ENCODE results near the gene FLNB. TPM values are rescaled to one million over a fixed set of nuclear protein-coding genes. Genes with fewer than 3 reads are reported as not detected.

FLNB gene
- total and polyA plus RNA-seq, 2 of the 13 experiments (the other 11 are each of a cell fraction or from before 2014, with no cell fraction given): 106 to 130 TPM

- in situ Hi-C loops (cut with HindIII; ENCODE audit: extremely low pct_ligation_motif_present, low pct_unique_long_range_greater_than_20kb): no loop called here
- H3K79me2 ChIP-seq (ENCODE audit: insufficient read depth, low read length): peaks cover 94% of the 10 kb centered on the region
- H3K9ac ChIP-seq (ENCODE audit: insufficient read depth, low read depth, low read length): no peak overlapping the region
- H4K20me1 ChIP-seq (ENCODE audit: insufficient read depth, low read length): peaks cover 91% of the 10 kb centered on the region
- POLR2A ChIA-PET: interaction anchor here (1.8 to 1.9 kb wide), 2 partner anchors 11 to 73 kb away, joined by 5 to 9 read pairs; no protein-coding TSS in a partner anchor
- BruUV-seq (replicated peaks): no TSS peak
- peaks cover 0 to 8% of the 10 kb centered on the region in 2 experiments; a peak in 3 of 5 replicates for H3K36me3 ChIP-seq (replicated peaks in 1 of 2; ENCODE audit: control insufficient read depth in 1 of 2, insufficient read depth in 2 of 2, low read length in 2 of 2)
- no peak overlapping the region for H3K4me3 ChIP-seq (replicated peaks in 1 of 3; ENCODE audit: insufficient read depth in 1 of 3, low read depth in 2 of 3, low read length in 3 of 3)
- intact Hi-C loops (cut with micrococcal nuclease; ENCODE audit: unreplicated experiment): no loop called here
- H3K27ac ChIP-seq (ENCODE audit: extremely low read length, insufficient read depth, low read length): no peak overlapping the region
- H3K9me3 ChIP-seq (ENCODE audit: low read length): no peaks in the 10 kb centered on the region
- CTCF ChIA-PET (ENCODE audit: low intra/inter-chr PET ratio, low total read pairs): no interaction called here
- H3K4me2 ChIP-seq (ENCODE audit: low read depth, low read length): no peak overlapping the region
- TF ChIP-seq HIVEP1 (CRISPR knock-in tag; IDR thresholded peaks at IDR 0.05): no peak
- no peak for TF ChIP-seq MTF1 (CRISPR knock-in tag; IDR thresholded peaks at IDR 0.05)
- TF ChIP-seq ATF7 (IDR thresholded peaks at IDR 0.05): peak; percentile 78
- TF ChIP-seq ATF7 (CRISPR knock-in tag; IDR thresholded peaks at IDR 0.05): no peak
- H3K27me3 ChIP-seq (ENCODE audit: control insufficient read depth in 1 of 2, insufficient read depth in 2 of 2, low read length in 2 of 2): no peaks in the 10 kb centered on the region
- H2AFZ ChIP-seq (ENCODE audit: low read length): no peak overlapping the region
- peaks cover 87% of the 10 kb centered on the region for H3K4me1 ChIP-seq (ENCODE audit: insufficient read depth, low read length)
- 97% methylated on average over 5 of the region's 5 CpGs for WGBS (ENCODE audit: low lambda C conversion rate)
- ATAC-seq (no peak), DNase-seq (ENCODE audit: low spot score) (no peak), FAIRE-seq (no peak)
Observed at GRCh38 chr3:58029842-58030584, 21.8 kb downstream of the FLNB start.

DNA sequence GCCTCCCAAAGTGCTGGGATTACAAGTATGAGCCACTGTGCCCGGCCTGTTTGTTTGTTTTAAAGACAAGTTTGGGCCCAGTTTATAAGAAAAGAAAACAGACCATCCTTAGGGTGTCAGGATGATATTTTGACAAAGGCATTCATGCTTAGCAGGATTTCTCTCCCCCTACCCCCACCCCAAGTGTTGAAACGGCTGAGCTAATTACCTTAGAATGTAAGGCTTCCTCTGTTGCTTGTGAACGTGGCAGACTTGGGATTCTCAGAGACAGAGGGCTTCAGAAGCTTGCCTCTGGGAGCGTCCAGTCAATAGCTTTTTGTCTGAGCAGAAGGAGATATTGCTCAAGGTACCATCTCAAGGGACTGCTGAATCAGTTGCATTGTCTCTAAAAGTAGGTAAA is 24.0 kb downstream of the FLNB start:
- Histone ChIP-seq H3K4me2 (ENCODE audit: low read depth, low read length) (no peak overlapping the region), H3K27me3 (ENCODE audit: control insufficient read depth in 1 of 2, insufficient read depth in 2 of 2, low read length in 2 of 2) (no peaks in the 10 kb centered on the region), H3K9ac (ENCODE audit: insufficient read depth, low read depth, low read length) (no peak overlapping the region), H3K4me3 (replicated peaks in 1 of 3; ENCODE audit: insufficient read depth in 1 of 3, low read depth in 2 of 3, low read length in 3 of 3) (no peak overlapping the region), H3K4me1 (ENCODE audit: insufficient read depth, low read length) (peaks cover 85% of the 10 kb centered on the region), H2AFZ (ENCODE audit: low read length) (no peak overlapping the region), H3K79me2 (ENCODE audit: insufficient read depth, low read length) (peaks cover 94% of the 10 kb centered on the region), H3K36me3 (replicated peaks in 1 of 2; ENCODE audit: control insufficient read depth in 1 of 2, insufficient read depth in 2 of 2, low read length in 2 of 2) (peaks cover 0 to 21% of the 10 kb centered on the region in 2 experiments; a peak in 4 of 5 replicates), H4K20me1 (ENCODE audit: insufficient read depth, low read length) (peaks cover 92% of the 10 kb centered on the region), H3K27ac (ENCODE audit: extremely low read length, insufficient read depth, low read length) (peak overlapping the region; percentile 16), H3K9me3 (ENCODE audit: low read length) (no peaks in the 10 kb centered on the region)
- in situ Hi-C loops (cut with HindIII; ENCODE audit: extremely low pct_ligation_motif_present, low pct_unique_long_range_greater_than_20kb): no loop called here
- BruUV-seq (replicated peaks): no TSS peak
- CTCF ChIA-PET (ENCODE audit: low intra/inter-chr PET ratio, low total read pairs): no interaction called here
- POLR2A ChIA-PET: interaction anchor here (1.0 kb wide), 1 partner anchor 19 kb away, joined by 3 read pairs; no protein-coding TSS in a partner anchor
- 89% methylated on average over 4 of the region's 4 CpGs for WGBS (ENCODE audit: low lambda C conversion rate)
- ATAC-seq (no peak), DNase-seq (ENCODE audit: low spot score) (no peak), FAIRE-seq (no peak)
- intact Hi-C loops (cut with micrococcal nuclease; ENCODE audit: unreplicated experiment): no loop called here
- no peak for TF ChIP-seq ZNF224 (CRISPR knock-in tag; IDR thresholded peaks at IDR 0.05)
- TF ChIP-seq BCL6 (CRISPR knock-in tag; IDR thresholded peaks at IDR 0.05): peak; percentile 38; the same call in 1 of the 2 replicates
- TF ChIP-seq, protein P1, sequence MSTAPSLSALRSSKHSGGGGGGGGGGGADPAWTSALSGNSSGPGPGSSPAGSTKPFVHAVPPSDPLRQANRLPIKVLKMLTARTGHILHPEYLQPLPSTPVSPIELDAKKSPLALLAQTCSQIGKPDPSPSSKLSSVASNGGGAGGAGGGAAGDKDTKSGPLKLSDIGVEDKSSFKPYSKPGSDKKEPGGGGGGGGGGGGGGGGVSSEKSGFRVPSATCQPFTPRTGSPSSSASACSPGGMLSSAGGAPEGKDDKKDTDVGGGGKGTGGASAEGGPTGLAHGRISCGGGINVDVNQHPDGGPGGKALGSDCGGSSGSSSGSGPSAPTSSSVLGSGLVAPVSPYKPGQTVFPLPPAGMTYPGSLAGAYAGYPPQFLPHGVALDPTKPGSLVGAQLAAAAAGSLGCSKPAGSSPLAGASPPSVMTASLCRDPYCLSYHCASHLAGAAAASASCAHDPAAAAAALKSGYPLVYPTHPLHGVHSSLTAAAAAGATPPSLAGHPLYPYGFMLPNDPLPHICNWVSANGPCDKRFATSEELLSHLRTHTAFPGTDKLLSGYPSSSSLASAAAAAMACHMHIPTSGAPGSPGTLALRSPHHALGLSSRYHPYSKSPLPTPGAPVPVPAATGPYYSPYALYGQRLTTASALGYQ (CRISPR knock-in tag; IDR thresholded peaks at IDR 0.05): no peak
